SK-N-SH (cell line): ENCODE results near the gene TXNDC17.

Source experiments
- CTCF ChIP-seq: fragments of 200-600 bp; sonication (generic); IDR thresholded peaks from 2 replicates; pipeline ENCODE4 v1.6.1; 2017; ENCODE audit warnings: antibody characterized with exemption, mild to moderate bottlenecking, moderate library complexity
- EP300 ChIP-seq, 2 experiments: IDR thresholded peaks; 2 replicates each; pipeline versions ENCODE4 v1.4.0 to v1.6.1; 2012; ENCODE audit warnings: borderline replicate concordance in 1 of 2, low read depth in 1 of 2, low read length in 1 of 2
- EZH2phosphoT487 ChIP-seq: fragments of 200-600 bp; sonication (generic); IDR thresholded peaks from 2 replicates; pipeline ENCODE4 v1.6.1; 2017; ENCODE audit warnings: low read depth, mixed run types, mild to moderate bottlenecking, antibody characterized with exemption, moderate library complexity, borderline replicate concordance
- MAX ChIP-seq: IDR thresholded peaks from 2 replicates; pipeline ENCODE4 v1.4.0; 2012; ENCODE audit warnings: low read depth
- NRF1 ChIP-seq: IDR thresholded peaks from 2 replicates; pipeline ENCODE4 v1.6.1; 2012; ENCODE audit warnings: low read depth, mild to moderate bottlenecking, low read length
- SMC3 ChIP-seq: IDR thresholded peaks from 2 replicates; pipeline ENCODE4 v1.6.1; 2012; ENCODE audit warnings: low read depth, low read length, improper control_type of control experiment
- TEAD4 ChIP-seq: IDR thresholded peaks from 2 replicates; pipeline ENCODE4 v1.4.0; 2012; ENCODE audit warnings: mild to moderate bottlenecking, borderline replicate concordance; ENCODE audit not compliant: insufficient read depth
- ZBTB33 ChIP-seq: IDR thresholded peaks from 2 replicates; pipeline ENCODE4 v1.4.0; 2012; ENCODE audit warnings: low read depth, borderline replicate concordance
- TF ChIP-seq, protein P1 (sequence below): IDR thresholded peaks from 2 replicates; pipeline ENCODE4 v1.6.1; 2012; ENCODE audit warnings: mild to moderate bottlenecking, low read depth, low read length, moderate library complexity

GRCh38 chr17:6605142-6605541 is 35.7 kb upstream of the TXNDC17 start:
- TF ChIP-seq SMC3: no peak
- no peak for TF ChIP-seq EZH2phosphoT487
- no peak for TF ChIP-seq CTCF
- TF ChIP-seq, protein P1, sequence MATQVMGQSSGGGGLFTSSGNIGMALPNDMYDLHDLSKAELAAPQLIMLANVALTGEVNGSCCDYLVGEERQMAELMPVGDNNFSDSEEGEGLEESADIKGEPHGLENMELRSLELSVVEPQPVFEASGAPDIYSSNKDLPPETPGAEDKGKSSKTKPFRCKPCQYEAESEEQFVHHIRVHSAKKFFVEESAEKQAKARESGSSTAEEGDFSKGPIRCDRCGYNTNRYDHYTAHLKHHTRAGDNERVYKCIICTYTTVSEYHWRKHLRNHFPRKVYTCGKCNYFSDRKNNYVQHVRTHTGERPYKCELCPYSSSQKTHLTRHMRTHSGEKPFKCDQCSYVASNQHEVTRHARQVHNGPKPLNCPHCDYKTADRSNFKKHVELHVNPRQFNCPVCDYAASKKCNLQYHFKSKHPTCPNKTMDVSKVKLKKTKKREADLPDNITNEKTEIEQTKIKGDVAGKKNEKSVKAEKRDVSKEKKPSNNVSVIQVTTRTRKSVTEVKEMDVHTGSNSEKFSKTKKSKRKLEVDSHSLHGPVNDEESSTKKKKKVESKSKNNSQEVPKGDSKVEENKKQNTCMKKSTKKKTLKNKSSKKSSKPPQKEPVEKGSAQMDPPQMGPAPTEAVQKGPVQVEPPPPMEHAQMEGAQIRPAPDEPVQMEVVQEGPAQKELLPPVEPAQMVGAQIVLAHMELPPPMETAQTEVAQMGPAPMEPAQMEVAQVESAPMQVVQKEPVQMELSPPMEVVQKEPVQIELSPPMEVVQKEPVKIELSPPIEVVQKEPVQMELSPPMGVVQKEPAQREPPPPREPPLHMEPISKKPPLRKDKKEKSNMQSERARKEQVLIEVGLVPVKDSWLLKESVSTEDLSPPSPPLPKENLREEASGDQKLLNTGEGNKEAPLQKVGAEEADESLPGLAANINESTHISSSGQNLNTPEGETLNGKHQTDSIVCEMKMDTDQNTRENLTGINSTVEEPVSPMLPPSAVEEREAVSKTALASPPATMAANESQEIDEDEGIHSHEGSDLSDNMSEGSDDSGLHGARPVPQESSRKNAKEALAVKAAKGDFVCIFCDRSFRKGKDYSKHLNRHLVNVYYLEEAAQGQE: no peak
- no peak for TF ChIP-seq MAX
- TF ChIP-seq EP300 (IDR thresholded peaks at IDR 0.05; ENCODE audit: borderline replicate concordance in 1 of 2, low read depth in 1 of 2, low read length in 1 of 2): no peak
- no peak for TF ChIP-seq NRF1
- no peak for TF ChIP-seq TEAD4
- no peak for TF ChIP-seq ZBTB33
